Endothelial cell (in vitro differentiated cells): ENCODE measurements around the gene MGAT5. TPM values are rescaled to one million over a fixed set of nuclear protein-coding genes. Genes with fewer than 3 reads are reported as not detected.

Experiments
- DNase-seq: peaks from one replicate; pipeline ENCODE4 v3.0.0; 2021; ENCODE audit warnings: low spot score
- H3K27ac Mint-ChIP-seq: one replicate; pipeline ENCODE4 v1.8.0; 2021; ENCODE audit warnings: mixed read lengths, inconsistent platforms; ENCODE audit not compliant: unreplicated experiment
- H3K27me3 Mint-ChIP-seq: one replicate; pipeline ENCODE4 v1.8.0; 2021; ENCODE audit warnings: mild to moderate bottlenecking, moderate library complexity, mixed read lengths, inconsistent platforms; ENCODE audit not compliant: unreplicated experiment
- H3K36me3 Mint-ChIP-seq: one replicate; pipeline ENCODE4 v1.8.0; 2021; ENCODE audit warnings: mild to moderate bottlenecking, low read depth, mixed read lengths, inconsistent platforms; ENCODE audit not compliant: unreplicated experiment
- H3K4me1 Mint-ChIP-seq: one replicate; pipeline ENCODE4 v1.8.0; 2021; ENCODE audit warnings: mild to moderate bottlenecking, mixed read lengths, inconsistent platforms; ENCODE audit not compliant: unreplicated experiment
- H3K4me3 Mint-ChIP-seq: one replicate; pipeline ENCODE4 v1.8.0; 2021; ENCODE audit warnings: mild to moderate bottlenecking, mixed read lengths, inconsistent platforms; ENCODE audit not compliant: unreplicated experiment
- H3K9me3 Mint-ChIP-seq: one replicate; pipeline ENCODE4 v1.8.0; 2021; ENCODE audit warnings: mixed read lengths, inconsistent platforms; ENCODE audit not compliant: unreplicated experiment
- total RNA-seq: library from RNA; stranded (reverse); fragmentation: NEBNext Ultra II Directional; extraction: Animal tissue kit (Norgen Biotek cat#: 25700); gene quantifications from one replicate; pipeline ENCODE4 v1.2.1, GENCODE V29; 2021; ENCODE audit not compliant: unreplicated experiment
- TF ChIP-seq, protein P1 (sequence below): fragments of 200-600 bp; sonication (generic); IDR thresholded peaks from one replicate; pipeline ENCODE4 v1.5.0; 2021; ENCODE audit warnings: antibody characterized with exemption; ENCODE audit not compliant: unreplicated experiment

The MGAT5 gene
- total RNA-seq, 1 donor from 2014 or later = 124 TPM

DNA sequence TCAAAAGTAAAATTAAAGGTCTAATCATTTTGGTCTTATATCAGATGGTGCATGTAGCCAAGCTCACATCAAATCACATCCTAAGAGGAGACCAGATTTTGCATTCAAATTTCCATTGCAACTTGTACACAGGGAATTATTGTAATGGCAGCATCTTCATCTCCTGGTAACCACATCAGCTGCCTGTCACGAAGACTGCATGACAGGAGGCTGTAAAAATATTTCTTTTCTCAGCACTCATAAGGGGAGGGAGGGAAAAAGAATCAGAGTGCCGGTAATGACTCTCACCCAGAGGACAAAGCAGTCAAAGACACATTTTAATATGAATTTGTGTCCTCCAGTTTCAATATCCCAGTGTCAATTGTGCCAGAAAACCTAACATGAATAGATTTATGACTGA is 248.2 kb downstream of the MGAT5 start:
- Mint-ChIP-seq H3K9me3 (no peaks in the 10 kb centered on the region), H3K27ac (peak overlapping the region; percentile 21), H3K27me3 (peaks cover 6% of the 10 kb centered on the region), H3K4me1 (no peaks in the 10 kb centered on the region), H3K36me3 (peaks cover 44% of the 10 kb centered on the region), H3K4me3 (no peak overlapping the region)
- TF ChIP-seq, protein P1, sequence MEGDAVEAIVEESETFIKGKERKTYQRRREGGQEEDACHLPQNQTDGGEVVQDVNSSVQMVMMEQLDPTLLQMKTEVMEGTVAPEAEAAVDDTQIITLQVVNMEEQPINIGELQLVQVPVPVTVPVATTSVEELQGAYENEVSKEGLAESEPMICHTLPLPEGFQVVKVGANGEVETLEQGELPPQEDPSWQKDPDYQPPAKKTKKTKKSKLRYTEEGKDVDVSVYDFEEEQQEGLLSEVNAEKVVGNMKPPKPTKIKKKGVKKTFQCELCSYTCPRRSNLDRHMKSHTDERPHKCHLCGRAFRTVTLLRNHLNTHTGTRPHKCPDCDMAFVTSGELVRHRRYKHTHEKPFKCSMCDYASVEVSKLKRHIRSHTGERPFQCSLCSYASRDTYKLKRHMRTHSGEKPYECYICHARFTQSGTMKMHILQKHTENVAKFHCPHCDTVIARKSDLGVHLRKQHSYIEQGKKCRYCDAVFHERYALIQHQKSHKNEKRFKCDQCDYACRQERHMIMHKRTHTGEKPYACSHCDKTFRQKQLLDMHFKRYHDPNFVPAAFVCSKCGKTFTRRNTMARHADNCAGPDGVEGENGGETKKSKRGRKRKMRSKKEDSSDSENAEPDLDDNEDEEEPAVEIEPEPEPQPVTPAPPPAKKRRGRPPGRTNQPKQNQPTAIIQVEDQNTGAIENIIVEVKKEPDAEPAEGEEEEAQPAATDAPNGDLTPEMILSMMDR = no peak
- DNase-seq = no peak
